ENCODE results near the gene AOC1.

The AOC1 gene

DNA sequence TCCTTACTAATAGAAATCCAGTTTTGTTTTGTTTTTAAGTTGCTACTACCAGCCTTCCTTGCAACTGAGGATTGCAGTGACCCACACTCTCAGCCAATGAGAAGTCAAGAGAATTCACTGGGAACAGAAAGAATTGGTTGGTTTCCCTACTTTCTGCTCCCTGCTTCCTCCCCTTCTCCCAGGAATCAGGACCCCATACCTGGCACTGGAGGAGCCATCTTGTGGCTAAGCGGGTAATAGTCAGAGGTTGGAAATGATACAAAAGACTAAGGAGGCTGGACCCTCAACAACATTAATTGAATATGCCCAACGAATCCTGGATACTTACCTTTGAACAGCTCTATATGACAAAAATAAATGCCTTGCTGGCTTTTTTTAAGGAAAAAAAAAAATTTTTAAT lies 45.5 kb upstream of the AOC1 start:
- TF ChIP-seq FOXP2 (optimal IDR thresholded peaks at IDR 0.05; ENCODE audit: borderline replicate concordance, extremely low read depth, extremely low read length, insufficient read depth): no peak
- no peak for TF ChIP-seq POLR2AphosphoS5 (IDR thresholded peaks at IDR 0.05; ENCODE audit: low read depth, low read length)
- TF ChIP-seq TAF1 (IDR thresholded peaks at IDR 0.05; ENCODE audit: borderline replicate concordance, insufficient read depth, low read length): no peak
- no peak for TF ChIP-seq SIN3A (IDR thresholded peaks at IDR 0.05; ENCODE audit: borderline replicate concordance, insufficient read depth, low read length)
- TF ChIP-seq, protein P1, sequence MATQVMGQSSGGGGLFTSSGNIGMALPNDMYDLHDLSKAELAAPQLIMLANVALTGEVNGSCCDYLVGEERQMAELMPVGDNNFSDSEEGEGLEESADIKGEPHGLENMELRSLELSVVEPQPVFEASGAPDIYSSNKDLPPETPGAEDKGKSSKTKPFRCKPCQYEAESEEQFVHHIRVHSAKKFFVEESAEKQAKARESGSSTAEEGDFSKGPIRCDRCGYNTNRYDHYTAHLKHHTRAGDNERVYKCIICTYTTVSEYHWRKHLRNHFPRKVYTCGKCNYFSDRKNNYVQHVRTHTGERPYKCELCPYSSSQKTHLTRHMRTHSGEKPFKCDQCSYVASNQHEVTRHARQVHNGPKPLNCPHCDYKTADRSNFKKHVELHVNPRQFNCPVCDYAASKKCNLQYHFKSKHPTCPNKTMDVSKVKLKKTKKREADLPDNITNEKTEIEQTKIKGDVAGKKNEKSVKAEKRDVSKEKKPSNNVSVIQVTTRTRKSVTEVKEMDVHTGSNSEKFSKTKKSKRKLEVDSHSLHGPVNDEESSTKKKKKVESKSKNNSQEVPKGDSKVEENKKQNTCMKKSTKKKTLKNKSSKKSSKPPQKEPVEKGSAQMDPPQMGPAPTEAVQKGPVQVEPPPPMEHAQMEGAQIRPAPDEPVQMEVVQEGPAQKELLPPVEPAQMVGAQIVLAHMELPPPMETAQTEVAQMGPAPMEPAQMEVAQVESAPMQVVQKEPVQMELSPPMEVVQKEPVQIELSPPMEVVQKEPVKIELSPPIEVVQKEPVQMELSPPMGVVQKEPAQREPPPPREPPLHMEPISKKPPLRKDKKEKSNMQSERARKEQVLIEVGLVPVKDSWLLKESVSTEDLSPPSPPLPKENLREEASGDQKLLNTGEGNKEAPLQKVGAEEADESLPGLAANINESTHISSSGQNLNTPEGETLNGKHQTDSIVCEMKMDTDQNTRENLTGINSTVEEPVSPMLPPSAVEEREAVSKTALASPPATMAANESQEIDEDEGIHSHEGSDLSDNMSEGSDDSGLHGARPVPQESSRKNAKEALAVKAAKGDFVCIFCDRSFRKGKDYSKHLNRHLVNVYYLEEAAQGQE (IDR thresholded peaks at IDR 0.05; ENCODE audit: insufficient read depth in 1 of 2, low read depth in 2 of 2, low read length in 2 of 2): no peak

DNA sequence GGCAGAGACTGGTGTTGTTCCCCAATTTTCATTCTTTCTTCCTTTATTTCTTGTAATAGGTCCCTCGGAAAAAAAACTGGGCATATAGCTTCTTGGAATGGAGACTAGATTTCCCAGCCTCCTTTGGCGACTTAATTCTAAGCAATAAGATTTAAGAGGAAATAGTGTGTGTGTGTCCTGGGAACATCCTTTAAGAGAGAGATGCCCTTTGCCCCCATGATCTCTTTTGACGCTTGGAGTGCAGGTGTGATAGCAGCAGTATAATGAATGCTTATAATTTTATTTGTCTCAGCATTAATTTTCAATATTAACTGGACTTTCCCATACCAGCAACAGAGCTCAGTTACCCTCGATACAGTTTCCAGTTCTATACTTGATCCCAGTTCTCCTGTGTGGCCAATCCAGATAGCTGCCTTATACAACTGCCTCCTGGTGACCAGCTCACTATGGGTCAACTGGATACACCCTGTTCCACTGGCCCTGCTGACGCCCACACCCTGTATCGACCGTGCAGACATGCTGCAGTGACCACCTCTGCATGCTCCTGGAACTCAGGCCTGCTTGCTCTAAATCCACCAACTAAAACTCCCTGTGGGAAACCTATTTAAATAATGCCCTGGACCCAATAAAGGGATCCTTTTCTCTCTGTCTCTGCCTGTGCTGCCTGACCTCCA lies 37.9 kb upstream of the AOC1 start:
- TF ChIP-seq, protein P1 (IDR thresholded peaks at IDR 0.05; ENCODE audit: insufficient read depth in 1 of 2, low read depth in 2 of 2, low read length in 2 of 2): no peak
- TF ChIP-seq POLR2AphosphoS5 (IDR thresholded peaks at IDR 0.05; ENCODE audit: low read depth, low read length) (no peak), FOXP2 (optimal IDR thresholded peaks at IDR 0.05; ENCODE audit: borderline replicate concordance, extremely low read depth, extremely low read length, insufficient read depth) (no peak)

DNA sequence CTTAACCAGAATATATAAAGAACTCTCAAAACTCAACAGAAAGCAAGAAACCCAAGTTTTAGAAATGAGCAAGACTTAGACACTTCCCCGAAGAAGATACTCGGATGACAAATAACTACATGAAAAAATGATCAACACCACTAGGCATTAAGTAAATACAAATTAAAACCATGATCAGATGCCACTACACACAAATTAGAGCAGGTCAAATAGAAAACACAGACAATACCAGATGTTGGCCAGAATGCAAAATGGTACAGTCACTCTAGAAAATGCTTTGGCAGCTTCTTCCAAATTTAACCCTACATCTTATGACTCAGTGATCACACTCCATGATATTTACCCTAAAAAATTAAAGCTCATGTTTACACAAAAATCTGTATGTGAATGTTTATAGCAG lies 33.3 kb upstream of the AOC1 start:
- TF ChIP-seq FOXP2 (optimal IDR thresholded peaks at IDR 0.05; ENCODE audit: borderline replicate concordance, extremely low read depth, extremely low read length, insufficient read depth): no peak
- TF ChIP-seq, protein P1 (IDR thresholded peaks at IDR 0.05; ENCODE audit: insufficient read depth in 1 of 2, low read depth in 2 of 2, low read length in 2 of 2): no peak
- TF ChIP-seq POLR2AphosphoS5 (IDR thresholded peaks at IDR 0.05; ENCODE audit: low read depth, low read length): no peak
- no peak for TF ChIP-seq SIN3A (IDR thresholded peaks at IDR 0.05; ENCODE audit: borderline replicate concordance, insufficient read depth, low read length)
- TF ChIP-seq TAF1 (IDR thresholded peaks at IDR 0.05; ENCODE audit: borderline replicate concordance, insufficient read depth, low read length): no peak

DNA sequence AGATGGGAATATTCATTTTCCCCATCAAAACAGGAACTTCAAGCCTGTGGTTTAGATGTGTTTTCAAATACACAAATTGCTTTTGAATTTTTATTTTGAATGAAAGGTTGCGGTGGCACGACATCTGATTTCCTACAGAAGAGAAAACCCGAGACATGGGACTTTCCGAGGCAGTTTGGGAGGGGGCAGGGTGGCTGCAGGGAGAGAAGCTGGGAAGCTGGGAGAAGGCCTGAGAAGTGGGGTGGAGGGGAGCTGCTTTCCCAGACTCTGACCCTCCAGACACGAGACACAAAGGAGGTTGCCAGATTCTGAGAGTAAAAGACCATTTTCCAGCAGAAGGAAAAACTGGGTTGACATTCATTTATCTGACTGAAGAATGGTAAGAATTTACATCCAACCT lies 32.2 kb upstream of the AOC1 start:
- TF ChIP-seq TAF1 (IDR thresholded peaks at IDR 0.05; ENCODE audit: borderline replicate concordance, insufficient read depth, low read length) (no peak), POLR2AphosphoS5 (IDR thresholded peaks at IDR 0.05; ENCODE audit: low read depth, low read length) (no peak)
- TF ChIP-seq, protein P1 (IDR thresholded peaks at IDR 0.05; ENCODE audit: insufficient read depth in 1 of 2, low read depth in 2 of 2, low read length in 2 of 2): no peak
